GM18867 (cell line): ENCODE data around the gene CAPS.
A peak's percentile ranks its signal among the peaks of the same experiment; 100 is the strongest.

Experiments used
- ATAC-seq: cut with Tn5 transposase; IDR thresholded peaks from one replicate; pipeline ENCODE4 v1.9.1; 2021; ENCODE audit warnings: mild to moderate bottlenecking, moderate library complexity; ENCODE audit not compliant: unreplicated experiment

CAPS gene

DNA sequence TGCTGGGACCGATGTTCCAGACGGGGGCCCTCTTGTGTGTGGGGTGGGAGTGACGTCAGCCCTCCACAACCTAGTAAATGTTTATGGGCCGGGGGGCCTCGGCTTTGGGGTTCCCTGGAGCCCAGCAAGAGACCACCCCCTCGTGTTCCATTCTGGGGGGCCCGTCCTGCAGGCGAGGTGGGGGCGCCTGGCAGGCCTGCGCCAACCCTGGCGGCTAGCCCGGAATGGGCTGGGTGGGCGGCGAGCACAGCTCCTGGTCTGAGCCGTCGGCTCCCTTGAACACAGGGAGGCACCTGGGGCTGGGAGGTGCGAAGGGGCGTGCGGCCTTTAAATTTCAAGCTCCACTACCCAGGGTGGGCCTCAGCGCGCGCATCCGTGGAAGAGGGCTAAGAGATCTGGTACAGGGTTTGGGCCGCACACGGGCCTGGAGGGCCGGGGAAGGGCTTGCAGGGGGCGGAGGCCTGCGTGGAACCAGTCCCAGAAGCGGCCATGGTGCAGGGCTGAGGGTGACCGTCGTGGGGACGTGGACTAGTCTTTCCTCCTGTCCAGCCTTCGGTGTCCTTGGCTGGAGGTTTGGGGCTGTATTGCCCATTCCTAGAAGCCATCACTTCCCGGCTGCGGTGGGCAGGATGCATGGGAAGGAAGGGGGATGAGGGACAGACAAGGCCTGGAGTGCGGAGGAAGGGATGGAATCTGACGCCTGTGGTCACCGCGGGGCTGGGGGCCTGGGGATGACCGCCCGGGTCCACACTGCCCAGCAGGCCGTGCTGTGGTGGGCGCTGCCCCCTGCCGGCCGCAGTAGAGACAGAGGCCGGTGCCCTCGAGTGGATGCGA lies 21.9 kb upstream of the CAPS start:
- no peak for ATAC-seq

DNA sequence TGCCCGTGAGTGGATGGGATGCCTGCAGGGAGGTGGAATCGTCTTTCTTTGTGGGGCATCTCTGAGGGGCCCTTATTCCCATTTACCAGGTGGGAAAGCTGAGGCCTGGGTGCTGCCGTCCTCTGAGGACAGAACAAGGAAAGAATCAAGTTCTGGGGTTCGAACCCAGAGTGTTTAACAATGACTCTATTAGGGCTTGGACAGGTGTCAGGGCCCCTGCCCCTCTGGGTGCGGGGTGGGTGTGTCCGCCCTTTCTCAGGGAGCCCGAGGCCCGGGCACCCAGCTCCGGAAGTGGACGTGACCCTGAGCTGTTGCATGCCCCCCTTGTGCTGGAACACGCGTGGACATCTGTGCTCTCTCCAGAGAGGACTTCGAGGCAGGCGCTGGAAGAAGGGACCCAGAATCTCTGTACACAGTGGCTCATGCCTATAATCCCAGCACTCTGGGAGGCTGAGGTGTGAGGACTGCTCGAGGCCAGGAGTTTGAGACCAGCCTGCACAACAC lies 21.2 kb upstream of the CAPS start:
- no peak for ATAC-seq

DNA sequence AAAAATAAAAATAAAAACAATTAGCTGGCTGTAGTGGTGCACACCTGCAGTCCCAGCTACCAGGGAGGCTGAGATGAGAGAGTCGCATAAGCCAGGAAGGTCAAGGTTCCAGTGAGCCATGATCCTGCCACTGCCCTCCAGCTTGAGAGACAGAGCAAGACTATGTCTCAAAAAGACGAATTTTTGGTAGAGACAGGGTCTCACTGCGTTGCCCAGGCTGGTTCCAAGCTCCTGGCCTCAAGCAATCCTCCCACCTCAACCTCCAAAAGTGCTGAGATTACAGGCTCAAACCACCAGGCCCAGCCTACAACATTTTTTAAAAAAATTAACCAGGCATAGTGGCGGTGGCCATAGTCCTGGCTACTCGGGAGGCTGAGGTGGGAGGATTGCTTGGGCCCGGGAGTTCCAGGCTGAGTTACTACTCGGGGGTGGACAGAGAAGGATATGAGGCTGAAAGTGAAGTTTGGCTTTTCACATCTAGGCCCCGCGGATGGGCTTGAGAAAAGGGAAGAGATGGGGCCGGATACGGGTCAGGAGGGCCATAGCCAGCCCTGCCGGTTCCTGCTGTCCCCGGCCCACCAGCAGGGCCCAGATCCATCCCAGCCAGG lies 20.7 kb upstream of the CAPS start:
- ATAC-seq = no peak

DNA sequence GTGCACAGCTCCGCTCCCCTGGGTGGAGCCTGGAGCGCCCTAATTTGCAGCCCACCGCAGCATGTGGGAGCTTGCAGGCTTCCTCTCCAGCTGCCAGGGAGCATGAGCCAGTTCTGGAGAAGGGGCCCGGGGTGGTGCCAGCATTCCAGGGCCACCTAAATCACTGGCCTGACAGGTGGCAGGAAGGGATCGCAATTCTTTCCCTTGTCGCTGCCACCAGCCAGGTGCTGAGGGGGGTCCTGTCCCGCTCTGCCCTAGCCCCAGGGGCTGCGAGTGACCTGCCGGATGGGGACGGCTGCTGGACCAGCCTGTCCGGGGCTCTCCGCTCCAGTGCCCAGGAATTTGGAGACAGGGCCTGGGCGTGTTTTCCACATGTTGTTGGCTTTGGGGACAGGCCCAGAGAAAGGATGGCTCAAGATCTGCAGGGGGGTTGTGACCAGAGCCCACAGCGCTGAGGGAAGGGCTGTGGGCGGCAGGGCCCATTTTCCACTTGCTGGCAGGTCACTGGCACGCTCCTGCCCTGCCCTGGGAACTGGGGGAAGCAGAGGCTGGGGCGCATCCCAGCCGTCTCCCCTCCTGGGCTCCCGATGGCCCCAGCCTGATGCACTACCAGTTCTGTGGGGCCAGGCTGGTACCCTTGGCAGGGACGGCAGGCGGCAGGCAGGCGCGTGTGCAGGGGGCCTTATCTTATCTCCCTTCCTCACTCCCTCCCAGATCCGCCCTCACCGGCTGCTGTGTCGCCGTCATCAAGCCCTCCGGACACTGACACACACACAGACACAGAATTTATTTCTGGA lies 19.9 kb upstream of the CAPS start:
- no peak for ATAC-seq

DNA sequence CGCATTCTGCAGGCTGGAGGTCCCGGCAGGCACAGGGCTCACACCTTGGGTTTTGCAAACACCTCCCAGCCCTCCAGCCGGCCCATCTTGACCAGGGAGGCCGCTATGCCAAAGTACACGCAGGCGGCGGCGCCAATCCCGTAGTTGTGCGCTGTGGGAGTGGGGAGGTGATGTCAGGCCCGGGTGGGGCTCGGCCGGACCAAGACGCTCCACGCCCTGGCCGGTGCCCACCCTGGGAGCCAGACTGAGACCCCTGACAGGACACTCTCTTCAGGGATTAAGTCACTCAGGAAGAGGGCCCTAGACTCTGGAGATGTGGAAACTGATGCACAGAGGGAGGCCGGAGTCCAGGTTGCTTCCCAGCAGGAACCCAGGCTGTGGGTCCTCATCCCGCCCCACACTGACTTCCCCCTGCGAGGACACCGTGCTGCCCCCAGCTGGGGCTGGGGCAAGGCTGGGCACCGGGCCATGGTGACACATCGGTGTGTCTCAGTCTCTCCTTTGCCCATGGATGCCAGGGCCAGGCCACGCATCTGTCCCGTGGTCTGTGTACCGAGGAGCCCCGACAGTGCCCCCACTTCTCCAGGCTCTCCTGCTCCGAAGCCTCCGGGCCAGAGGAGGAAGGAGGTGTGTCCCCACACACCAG lies 19.2 kb upstream of the CAPS start:
- no peak for ATAC-seq

DNA sequence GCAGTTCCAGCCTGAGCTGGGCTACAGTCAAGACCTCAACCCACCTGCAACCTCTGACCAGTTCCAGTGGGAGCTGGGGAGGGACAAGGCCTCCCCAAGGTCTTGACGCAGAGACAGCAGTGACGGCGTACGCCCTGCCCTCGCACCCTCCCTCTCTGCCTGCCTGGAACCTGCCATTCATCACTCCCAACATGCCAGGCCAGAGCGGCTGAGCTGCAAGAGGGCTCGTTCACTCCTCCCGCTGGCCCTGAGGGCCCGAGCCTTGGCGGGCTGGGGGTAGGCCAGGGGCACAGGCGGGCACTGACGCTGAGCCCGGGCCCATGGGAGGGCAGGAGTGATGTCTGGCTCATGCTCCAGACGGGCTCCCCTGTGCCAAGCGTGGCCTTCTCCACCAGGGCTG lies 18.6 kb upstream of the CAPS start:
- ATAC-seq = no peak

DNA sequence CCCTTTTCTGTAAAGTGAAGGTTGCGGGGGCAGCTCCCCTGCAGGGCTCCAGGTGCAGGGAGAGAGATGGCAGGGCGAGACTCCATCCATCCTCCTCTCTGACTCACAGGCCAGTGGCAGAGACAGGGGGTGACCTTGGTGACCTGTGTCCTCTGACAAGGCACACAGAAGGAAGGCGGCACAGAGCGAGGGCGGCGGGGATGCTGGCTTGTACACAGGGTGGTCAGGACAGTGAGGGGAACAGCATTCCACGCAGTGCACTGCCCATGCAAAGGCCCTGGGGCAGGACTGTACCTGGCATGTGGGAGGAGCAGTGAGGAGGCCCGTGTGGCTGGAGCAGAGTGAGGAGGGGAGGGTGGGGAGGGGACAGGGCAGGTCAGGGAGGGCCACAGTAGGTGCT lies 18.2 kb upstream of the CAPS start:
- no peak for ATAC-seq

DNA sequence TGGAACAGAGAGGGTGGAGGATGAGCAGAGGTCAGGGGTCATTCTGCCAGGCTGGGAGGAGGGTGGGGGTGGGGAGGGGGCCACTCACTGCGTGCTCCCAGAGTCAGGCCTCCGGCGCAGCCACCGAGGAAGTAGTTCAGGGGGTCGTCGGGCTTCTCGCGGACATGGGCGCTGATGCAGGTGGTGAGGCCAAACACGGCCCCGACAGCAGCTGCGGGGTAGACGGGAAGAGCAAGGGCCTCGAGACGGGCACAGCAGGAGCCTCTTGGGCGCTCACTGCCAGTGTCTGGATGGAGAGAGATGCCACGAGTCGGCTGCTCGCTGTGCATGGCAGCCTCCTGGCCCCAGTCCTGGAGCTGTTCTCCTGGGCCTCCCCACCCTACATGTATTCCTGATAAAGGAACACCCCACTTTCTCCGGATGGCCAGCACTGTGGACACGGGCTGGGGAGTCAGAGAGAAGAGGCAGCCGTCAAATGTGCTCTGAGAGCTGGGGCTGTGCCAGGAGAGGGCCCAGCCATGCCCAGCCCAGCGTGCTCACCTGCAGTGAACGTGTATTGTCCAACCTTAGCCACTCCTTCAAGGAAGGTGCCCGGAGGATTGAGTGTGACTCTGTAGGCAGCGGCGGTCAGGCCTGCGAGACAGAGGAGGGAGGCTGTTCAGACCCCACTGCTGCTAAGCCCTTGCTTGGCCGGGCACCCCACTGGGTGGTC lies 17.5 kb upstream of the CAPS start:
- no peak for ATAC-seq

DNA sequence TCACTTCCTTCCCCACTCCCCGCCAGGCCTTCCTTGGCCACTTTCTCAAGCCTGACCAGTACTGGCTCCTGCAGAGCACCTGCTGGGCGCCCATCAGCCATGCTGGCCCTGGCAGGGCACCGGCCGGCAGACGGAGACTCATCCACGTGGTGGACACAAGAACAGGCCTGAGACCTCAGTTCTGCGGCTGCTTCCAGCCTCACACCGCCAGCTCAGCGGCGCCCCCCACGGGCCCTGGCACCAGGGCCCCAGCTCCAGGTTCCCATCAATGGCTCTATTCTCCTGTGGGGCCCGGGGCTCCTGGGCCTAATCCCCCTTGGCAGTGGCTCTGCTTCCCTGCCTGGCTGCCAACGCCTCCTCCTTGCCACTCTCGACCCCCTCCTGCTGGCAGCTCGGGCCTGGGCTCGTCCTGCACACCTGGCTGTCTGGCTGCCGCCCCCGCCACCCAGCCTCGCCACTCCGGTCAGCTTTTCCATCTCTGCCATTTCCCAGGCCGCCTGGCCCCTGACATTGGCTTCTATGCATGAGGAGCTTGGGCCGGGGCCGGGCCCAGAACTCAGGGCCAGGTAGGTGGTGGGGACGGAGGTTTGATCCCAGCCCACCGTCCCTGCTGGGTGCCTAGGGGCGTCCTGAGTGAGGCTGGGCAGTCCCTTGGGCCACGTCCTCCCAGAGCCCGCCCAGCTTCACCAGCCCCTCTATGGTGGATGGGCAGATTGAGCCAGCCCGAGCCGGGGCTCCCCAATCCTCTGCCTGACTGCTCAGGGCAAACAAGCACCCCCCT lies 16.7 kb upstream of the CAPS start:
- ATAC-seq = no peak

DNA sequence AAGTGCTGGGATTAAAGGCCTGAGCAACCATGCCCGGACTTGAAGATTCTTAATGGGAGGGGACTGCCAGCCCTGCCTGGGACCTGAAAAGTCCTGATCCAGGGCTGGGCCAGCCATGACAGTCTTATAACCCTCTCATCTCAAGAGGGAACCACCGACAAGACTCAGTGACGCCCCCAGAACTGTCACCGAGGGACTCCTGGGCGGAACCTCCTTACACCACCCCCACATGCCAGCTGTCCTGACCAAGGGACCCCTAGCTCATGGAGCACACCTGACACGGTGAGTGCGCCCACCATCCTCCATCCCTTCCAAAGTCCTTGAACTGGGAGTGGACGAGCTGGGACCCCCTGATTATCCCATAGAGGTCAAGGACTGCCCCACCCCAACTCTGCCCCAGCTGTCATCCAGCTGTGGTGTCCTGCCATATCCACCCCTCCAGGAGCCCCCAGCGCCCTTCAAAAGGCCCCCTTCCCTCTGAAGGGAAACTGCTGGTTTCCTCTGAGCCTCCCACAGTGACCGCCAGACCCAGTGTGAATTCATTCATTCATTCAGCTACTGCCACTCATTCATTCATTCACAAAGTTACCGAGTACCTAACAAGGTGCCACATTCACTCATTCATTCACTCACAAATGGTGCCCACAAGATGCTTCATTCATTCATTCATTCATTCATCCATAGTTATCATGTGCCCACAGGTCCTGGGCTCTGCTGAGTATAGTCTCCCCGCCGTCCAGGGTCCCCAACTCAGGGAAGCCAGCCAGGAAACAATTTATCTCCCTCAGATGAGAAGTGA lies 14.1 kb upstream of the CAPS start:
- no peak for ATAC-seq

DNA sequence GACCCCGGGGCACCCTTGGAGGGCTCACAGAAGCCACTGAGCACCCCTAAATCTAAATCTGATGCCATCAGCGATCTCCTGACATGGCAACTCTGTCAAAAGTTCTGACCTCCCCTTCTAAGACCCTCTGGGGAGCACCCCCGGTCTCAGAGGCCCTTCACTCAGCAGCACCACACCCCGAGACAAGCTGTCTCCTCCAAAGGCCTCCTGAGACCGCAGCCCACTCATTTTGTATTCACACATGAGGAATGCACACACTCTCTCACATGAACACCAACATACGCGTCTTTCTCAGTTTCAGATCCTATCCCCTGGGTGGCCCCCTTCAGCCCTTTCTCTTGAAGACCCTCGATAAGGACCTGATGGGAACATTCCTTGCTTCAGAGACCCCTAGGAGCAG lies 13.1 kb upstream of the CAPS start:
- ATAC-seq = no peak

DNA sequence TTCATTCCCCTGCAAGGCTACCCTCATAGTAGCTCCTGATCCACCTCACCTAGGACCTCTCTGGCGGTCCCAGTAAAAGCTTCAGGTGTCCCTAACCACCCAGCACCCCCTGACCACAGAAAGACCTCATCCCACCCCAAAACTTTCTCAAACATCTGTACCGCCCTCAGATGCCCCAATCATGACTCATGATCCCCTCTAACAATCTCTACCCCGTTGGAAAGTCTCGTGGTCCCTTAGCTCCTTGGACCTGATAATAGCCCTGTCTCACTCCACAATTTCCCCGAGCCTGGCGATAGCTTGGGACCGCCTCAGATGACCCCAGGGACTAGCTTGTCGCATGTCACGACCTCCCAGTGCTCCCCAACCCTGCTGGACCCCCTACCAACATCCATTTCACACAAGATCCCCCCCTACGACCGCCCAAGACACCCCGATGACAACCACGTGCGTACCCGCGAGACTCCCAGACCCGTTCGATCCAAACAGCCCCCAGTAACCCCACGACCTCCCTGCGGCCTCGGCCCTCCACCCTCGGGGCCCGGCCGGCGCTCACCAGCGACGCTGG lies 10.9 kb upstream of the CAPS start:
- ATAC-seq = no peak

DNA sequence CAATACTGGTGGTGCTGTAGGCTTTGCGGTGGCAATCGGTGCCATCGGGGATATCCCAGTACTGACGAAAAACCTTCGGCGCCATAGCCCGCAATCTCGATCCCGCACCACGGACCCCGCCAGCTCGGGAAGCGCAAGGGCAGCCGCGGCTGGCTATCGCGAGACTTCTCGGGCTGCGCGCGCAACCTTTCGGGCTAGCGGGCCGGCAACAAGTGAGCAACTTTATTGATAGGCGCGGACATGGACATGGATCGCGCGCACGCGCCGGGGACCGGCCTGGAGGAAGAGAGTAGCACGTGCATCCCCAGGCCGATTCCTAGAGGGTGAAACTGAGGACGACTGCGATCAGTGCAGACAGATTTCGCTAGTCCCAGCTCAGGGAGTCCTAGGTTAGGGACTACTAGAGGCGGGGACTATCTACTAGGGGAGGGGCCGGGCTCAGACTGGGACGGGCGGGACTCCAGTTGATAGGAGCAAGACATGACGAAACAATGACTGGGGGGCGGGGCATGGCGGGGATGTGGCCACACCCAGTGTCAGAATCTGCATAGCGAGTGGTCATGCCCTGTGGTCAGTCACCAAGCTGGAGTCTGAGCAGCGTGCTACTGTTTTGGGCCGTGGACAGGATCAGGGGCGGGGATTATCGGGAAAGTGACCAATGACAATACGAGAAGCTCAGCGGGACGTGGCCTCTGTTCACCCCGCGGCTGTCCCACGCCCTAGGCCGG lies 10.3 kb upstream of the CAPS start, which contains the start of gene NDUFA11:
Gene NDUFA11 (minus strand): TSS at position 167 of the 728 bp plus-strand sequence. CDS start 82 bp downstream, at position 85.
- ATAC-seq = peak; percentile 33

DNA sequence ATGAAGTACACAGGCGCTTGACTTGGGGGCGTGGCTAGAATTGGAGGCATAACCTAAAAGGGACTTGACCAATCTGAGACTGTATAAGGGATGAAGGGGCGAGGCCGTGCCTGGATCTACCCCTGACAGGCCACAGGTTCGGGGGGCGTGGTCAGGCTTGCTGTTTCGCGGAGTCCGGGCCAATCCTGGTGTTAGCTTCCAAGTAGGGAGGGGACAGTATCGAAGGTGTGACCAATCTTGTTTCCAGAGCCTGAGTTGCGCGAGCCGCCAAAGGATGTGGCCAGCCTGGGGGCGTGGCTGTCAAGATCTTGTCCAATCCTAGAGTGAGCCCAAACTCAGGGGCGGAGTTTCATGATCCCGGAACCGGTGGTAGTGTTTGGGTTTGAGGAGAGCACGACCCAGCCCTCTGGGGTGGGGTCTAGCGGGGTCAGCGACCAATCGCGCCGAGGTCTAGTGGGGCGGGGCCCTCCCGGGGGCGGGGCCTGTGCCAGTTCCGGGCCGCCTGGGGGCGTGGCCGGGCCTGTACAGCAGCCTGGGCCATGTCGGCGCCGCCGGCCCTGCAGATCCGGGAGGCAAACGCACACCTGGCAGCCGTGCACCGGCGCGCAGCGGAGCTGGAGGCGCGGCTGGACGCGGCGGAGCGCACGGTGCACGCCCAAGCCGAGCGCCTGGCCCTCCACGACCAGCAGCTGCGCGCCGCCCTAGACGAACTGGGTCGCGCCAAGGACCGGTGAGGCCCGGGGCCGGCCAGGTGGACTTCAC lies 9.5 kb upstream of the CAPS start, which contains the start of gene VMAC:
Gene VMAC (plus strand): TSS at position 521 of the 762 bp plus-strand sequence. CDS start 19 bp downstream, at position 540.
- peak; percentile 74 for ATAC-seq

DNA sequence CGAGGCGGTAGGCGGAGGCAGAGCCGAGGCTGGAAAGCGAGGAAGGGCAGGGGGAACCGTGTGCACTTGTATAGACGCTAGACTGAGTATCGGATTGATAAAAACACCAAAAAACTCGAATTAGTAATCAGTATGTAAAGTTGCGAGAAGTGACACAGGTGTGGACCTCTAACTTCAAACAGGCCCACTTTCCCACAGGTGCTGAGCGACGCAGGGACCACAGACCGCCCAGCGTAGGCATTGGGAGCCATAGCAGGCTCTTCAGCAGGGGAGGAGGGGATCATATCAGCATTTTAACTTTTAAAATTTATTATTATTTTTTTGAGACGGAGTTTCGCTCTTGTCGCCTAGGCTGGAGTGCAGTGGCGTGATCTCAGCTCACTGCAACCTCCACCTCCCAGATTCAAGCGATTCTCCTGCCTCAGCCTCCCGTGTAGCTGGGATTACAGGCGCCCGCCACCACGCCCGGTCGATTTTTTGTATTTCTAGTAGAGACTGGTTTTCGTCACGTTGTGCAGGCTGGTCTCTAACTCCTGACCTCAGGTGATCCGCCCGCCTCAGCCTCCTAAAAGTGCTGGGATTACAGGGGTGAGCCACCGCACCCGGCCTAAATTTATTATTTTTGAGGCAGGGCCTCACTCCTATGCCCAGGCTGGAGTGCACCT lies 8.8 kb upstream of the CAPS start:
- ATAC-seq = no peak

DNA sequence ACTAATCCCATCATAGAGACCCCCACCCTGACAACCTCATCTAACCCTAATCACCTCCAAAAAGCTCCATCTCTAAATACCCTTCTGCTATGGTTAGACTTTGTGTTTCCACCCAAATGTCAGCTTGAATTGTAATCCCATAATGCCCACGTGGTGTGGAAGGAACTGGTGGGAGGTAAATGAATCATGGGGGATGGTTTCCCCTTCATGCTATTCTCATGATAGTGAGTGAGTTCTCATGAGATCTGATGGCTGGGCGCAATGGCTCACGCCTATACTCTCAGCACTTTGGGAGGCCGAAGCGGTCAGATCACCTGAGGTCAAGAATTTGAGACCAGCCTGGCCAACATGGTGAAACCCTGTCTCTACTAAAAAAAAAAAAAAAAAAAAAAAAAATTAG lies 6.8 kb upstream of the CAPS start:
- ATAC-seq = no peak
